DOHH2 (cell line): ENCODE data around the gene HPCA.

Experiments
- H3F3A ChIP-seq: fragments of 200-600 bp; sonication (generic), shearing (Covaris generic); 2 replicates; pipeline ENCODE4 v1.6.0; 2016; ENCODE audit warnings: antibody characterized with exemption, mild to moderate bottlenecking; ENCODE audit not compliant: control insufficient read depth, insufficient read depth
- H3K27ac ChIP-seq: fragments of 200-600 bp; sonication (generic); 2 replicates; pipeline ENCODE4 v1.5.1; 2014; ENCODE audit warnings: low read depth, mild to moderate bottlenecking, low read length, moderate library complexity
- H3K27me3 ChIP-seq: fragments of 200-600 bp; sonication (generic); 2 replicates; pipeline ENCODE4 v1.6.1; 2014; ENCODE audit warnings: mild to moderate bottlenecking, low read length, mixed read lengths; ENCODE audit not compliant: control insufficient read depth
- H3K36me3 ChIP-seq: fragments of 200-600 bp; sonication (generic); 2 replicates; pipeline ENCODE4 v1.6.1; 2014; ENCODE audit warnings: mild to moderate bottlenecking, low read length, moderate library complexity, mixed read lengths; ENCODE audit not compliant: control insufficient read depth
- H3K4me1 ChIP-seq: fragments of 200-600 bp; sonication (generic); 2 replicates; pipeline ENCODE4 v1.6.1; 2014; ENCODE audit warnings: mild to moderate bottlenecking, low read length, mixed read lengths; ENCODE audit not compliant: control insufficient read depth
- H3K4me2 ChIP-seq: fragments of 200-600 bp; sonication (generic); 2 replicates; pipeline ENCODE4 v1.6.0; 2014; ENCODE audit warnings: mild to moderate bottlenecking, low read length, moderate library complexity
- H3K4me3 ChIP-seq: fragments of 200-600 bp; sonication (generic); 2 replicates; pipeline ENCODE4 v1.5.1; 2014; ENCODE audit warnings: mild to moderate bottlenecking, low read length, mixed read lengths
- H3K79me2 ChIP-seq: fragments of 200-600 bp; sonication (generic); 2 replicates; pipeline ENCODE4 v1.6.1; 2014; ENCODE audit warnings: mild to moderate bottlenecking, low read length, mixed read lengths; ENCODE audit not compliant: control insufficient read depth
- H3K9me2 ChIP-seq: fragments of 200-600 bp; sonication (generic); replicated peaks from 2 replicates; pipeline ENCODE4 v1.6.1; 2014; ENCODE audit warnings: mild to moderate bottlenecking, low read length, mixed read lengths; ENCODE audit not compliant: control insufficient read depth
- H3K9me3 ChIP-seq: fragments of 200-600 bp; sonication (generic); 2 replicates; pipeline ENCODE4 v1.6.1; 2014; ENCODE audit warnings: antibody characterized with exemption, low read length, mixed read lengths; ENCODE audit not compliant: control insufficient read depth, insufficient read depth
- H4K20me1 ChIP-seq: fragments of 200-600 bp; sonication (generic); 2 replicates; pipeline ENCODE4 v1.6.0; 2014; ENCODE audit warnings: low read depth, mild to moderate bottlenecking, antibody characterized with exemption, low read length, moderate library complexity; ENCODE audit not compliant: control insufficient read depth, insufficient read depth
- EZH2phosphoT487 ChIP-seq: fragments of 200-600 bp; sonication (generic); IDR thresholded peaks from 2 replicates; pipeline ENCODE4 v1.6.1; 2017; ENCODE audit warnings: borderline replicate concordance, mild to moderate bottlenecking, antibody characterized with exemption, low read length, moderate library complexity, mixed read lengths
- TF ChIP-seq, protein P1 (sequence below): fragments of 200-600 bp; sonication (generic); IDR thresholded peaks from one replicate; pipeline ENCODE4 v1.5.1; 2014; ENCODE audit warnings: antibody characterized with exemption, mild to moderate bottlenecking, low read depth, low read length; ENCODE audit not compliant: poor library complexity, severe bottlenecking

The HPCA gene

DNA sequence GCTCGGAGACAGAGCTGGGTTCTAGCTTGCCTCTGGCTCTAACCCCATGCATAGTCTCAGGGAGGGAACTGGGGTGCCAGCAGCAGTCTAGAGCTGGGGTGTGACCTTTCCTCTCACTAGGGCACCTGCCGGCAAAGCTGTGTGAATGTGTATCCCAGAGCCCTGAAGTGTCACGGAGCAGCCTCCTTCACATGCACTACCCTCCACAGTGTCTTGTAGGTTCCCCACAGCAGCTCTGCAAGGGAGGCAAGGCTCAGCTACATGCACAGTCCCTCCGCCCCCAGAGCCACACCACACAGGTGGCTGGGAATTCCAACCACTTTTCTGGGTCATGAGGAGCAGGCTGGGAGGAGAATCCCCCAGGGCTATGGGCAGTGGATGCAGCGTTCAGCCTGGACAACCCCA is 7.7 kb upstream of the HPCA start:
- Histone ChIP-seq H3K36me3 (no peaks in the 10 kb centered on the region), H3K4me3 (no peak overlapping the region), H3K9me2 (no peaks in the 10 kb centered on the region)

GRCh38 chr1:32881291-32881690 is 5.0 kb upstream of the HPCA start:
- no peaks in the 10 kb centered on the region for H3K9me2 ChIP-seq
- H3K27ac ChIP-seq: no peak overlapping the region
- H3K4me1 ChIP-seq: peaks cover 3% of the 10 kb centered on the region
- H3F3A ChIP-seq: no peaks in the 10 kb centered on the region
- no peaks in the 10 kb centered on the region for H3K36me3 ChIP-seq
- no peaks in the 10 kb centered on the region for H4K20me1 ChIP-seq
- H3K9me3 ChIP-seq: no peaks in the 10 kb centered on the region
- no peak overlapping the region for H3K4me2 ChIP-seq
- no peak for TF ChIP-seq EZH2phosphoT487
- TF ChIP-seq, protein P1, sequence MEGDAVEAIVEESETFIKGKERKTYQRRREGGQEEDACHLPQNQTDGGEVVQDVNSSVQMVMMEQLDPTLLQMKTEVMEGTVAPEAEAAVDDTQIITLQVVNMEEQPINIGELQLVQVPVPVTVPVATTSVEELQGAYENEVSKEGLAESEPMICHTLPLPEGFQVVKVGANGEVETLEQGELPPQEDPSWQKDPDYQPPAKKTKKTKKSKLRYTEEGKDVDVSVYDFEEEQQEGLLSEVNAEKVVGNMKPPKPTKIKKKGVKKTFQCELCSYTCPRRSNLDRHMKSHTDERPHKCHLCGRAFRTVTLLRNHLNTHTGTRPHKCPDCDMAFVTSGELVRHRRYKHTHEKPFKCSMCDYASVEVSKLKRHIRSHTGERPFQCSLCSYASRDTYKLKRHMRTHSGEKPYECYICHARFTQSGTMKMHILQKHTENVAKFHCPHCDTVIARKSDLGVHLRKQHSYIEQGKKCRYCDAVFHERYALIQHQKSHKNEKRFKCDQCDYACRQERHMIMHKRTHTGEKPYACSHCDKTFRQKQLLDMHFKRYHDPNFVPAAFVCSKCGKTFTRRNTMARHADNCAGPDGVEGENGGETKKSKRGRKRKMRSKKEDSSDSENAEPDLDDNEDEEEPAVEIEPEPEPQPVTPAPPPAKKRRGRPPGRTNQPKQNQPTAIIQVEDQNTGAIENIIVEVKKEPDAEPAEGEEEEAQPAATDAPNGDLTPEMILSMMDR: no peak
- peaks cover 16% of the 10 kb centered on the region; the same call in 1 of the 2 replicates for H3K27me3 ChIP-seq
- H3K79me2 ChIP-seq: no peaks in the 10 kb centered on the region
- no peak overlapping the region for H3K4me3 ChIP-seq

More for the DNA sequence above, 7.7 kb upstream of the HPCA start:
- Histone ChIP-seq H4K20me1 (no peaks in the 10 kb centered on the region), H3K4me2 (no peak overlapping the region), H3K4me1 (peaks cover 12% of the 10 kb centered on the region), H3K79me2 (no peaks in the 10 kb centered on the region), H3K9me3 (no peaks in the 10 kb centered on the region), H3K27ac (no peak overlapping the region), H3F3A (peaks cover 3% of the 10 kb centered on the region; the same call in 1 of the 2 replicates), H3K27me3 (peaks cover 9% of the 10 kb centered on the region; the same call in 1 of the 2 replicates)
- TF ChIP-seq, protein P1: no peak
- TF ChIP-seq EZH2phosphoT487: no peak

DNA sequence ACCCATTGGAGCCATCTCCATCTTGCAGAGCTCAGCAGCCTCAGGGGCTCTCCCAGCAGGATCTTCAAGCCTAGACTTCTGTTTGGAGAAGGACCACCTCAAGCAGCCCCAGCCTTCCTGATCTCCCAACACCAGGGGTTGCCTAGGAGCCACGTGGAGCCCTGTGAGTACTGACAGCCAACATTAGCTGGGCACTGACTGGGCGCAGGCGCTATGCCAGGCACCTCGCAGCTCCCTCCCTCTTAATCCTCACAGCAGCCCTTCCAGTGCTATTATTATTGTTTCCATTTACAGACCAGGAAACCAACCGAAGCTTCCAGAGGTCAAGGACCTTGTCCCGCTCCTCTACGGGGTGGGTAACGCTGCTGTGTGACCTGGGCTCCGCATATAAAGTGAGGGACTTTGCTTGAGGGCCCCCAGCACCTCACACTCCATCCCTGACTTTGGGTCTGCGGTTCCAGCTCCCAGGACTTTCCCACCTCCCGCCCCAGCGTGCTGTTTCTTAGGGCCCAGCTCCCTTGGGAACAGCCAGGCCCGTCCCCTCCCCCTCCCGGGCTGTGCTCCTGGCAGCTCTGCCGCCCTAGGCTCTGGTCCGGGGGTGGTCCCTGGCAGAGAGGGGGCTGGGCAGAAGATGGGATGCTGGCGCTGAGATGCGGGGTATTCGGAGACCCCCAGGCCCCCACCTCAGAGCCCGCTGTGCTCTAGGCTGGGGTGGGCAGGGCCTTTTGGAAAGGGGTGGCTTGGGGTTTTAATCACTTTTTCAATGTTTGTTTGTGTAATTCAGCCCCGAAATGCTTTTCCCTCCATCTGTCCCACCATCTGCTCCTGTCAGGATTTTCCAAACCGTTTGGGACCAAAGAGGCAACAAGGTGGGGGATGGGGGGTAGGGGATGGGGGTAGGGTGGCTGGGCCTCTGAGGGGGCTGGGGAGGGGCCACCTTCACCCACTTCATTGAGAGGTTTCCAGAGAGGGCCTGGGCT is 4.1 kb upstream of the HPCA start:
- H3K27me3 ChIP-seq: peaks cover 16% of the 10 kb centered on the region; the same call in 1 of the 2 replicates
- TF ChIP-seq, protein P1: no peak
- no peak for TF ChIP-seq EZH2phosphoT487

More for the DNA sequence above, 4.1 kb upstream of the HPCA start:
- Histone ChIP-seq H4K20me1 (no peaks in the 10 kb centered on the region), H3K36me3 (no peaks in the 10 kb centered on the region), H3K27ac (no peak overlapping the region), H3K9me3 (no peaks in the 10 kb centered on the region), H3F3A (no peaks in the 10 kb centered on the region), H3K4me2 (no peak overlapping the region), H3K4me1 (no peaks in the 10 kb centered on the region), H3K79me2 (no peaks in the 10 kb centered on the region), H3K4me3 (no peak overlapping the region), H3K9me2 (no peaks in the 10 kb centered on the region)
